ENCODE measurements around the gene SBNO2. TPM values are rescaled to one million over a fixed set of nuclear protein-coding genes. Genes with fewer than 3 reads are reported as not detected.
A peak's percentile ranks its signal among the peaks of the same experiment; 100 is the strongest.

The SBNO2 gene
- total and polyA plus RNA-seq, 9 of the 15 experiments (the other 6 are each of a cell fraction or from before 2014, with no cell fraction given): 0.01 to 46.2 (median 6.7) TPM

DNA sequence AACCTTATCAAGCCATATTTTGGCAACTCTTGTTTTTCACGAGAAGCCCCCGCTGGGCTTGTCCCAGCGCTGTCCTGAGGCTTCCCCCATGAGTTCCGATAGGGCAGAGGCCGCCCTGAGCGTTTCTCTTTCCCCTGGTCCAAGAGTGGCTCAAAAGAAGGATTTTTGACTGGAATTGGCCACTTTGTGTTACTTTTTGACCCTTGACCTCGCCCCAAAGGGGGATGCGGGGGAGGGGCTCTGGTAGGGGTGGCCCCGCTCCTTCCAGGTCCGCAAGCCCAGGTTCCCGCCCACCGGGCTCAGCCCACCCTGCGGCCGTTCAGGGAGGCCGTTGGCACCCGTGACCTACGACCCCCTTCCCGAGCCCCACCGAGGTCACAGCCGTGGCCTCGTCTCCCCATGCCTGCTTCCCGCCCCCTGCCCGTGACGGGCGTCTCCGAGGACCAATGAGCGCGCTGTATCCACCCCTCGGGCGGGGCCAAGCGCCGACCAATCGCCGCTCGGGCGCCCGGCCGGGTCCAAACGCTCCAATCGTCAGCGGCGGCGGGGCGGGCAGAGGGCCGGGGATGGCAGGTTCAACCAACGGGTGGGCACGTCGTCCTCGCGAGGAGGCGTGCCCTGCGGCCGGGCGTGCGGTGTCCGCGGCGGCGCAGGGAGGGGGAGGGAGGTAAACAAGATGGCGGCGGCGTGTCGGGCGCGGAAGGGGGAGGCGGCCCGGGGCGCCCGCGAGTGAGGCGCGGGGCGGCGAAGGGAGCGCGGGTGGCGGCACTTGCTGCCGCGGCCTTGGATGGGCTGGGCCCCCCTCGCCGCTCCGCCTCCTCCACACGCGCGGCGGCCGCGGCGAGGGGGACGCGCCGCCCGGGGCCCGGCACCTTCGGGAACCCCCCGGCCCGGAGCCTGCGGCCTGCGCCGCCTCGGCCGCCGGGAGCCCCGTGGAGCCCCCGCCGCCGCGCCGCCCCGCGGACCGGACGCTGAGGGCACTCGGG lies 31.3 kb upstream of the SBNO2 start, which contains the start of gene STK11 (continued):
- TF ChIP-seq, protein P1, sequence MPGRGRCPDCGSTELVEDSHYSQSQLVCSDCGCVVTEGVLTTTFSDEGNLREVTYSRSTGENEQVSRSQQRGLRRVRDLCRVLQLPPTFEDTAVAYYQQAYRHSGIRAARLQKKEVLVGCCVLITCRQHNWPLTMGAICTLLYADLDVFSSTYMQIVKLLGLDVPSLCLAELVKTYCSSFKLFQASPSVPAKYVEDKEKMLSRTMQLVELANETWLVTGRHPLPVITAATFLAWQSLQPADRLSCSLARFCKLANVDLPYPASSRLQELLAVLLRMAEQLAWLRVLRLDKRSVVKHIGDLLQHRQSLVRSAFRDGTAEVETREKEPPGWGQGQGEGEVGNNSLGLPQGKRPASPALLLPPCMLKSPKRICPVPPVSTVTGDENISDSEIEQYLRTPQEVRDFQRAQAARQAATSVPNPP (IDR thresholded peaks at IDR 0.05; ENCODE audit: borderline replicate concordance, insufficient read depth, insufficient read length): no peak
- no peak for TF ChIP-seq MTF1 (CRISPR knock-in tag; IDR thresholded peaks at IDR 0.05; ENCODE audit: borderline replicate concordance)
- TF ChIP-seq U2AF2 (optimal IDR thresholded peaks at IDR 0.05; ENCODE audit: low read depth, low read length): no peak
- no peak for TF ChIP-seq ZFP1 (CRISPR knock-in tag; IDR thresholded peaks at IDR 0.05)
- no peak for TF ChIP-seq NR4A1 (CRISPR knock-in tag; IDR thresholded peaks at IDR 0.05)
- peak; percentile 69; the same call in 1 of the 2 replicates for TF ChIP-seq NR4A1 (tag; IDR thresholded peaks at IDR 0.05)
- no peak for TF ChIP-seq ILK (tag; IDR thresholded peaks at IDR 0.05; ENCODE audit: borderline replicate concordance, low read depth)
- no peak for TF ChIP-seq PRMT5 (CRISPR knock-in tag; IDR thresholded peaks at IDR 0.05)
- TF ChIP-seq ZNF197 (CRISPR knock-in tag; IDR thresholded peaks at IDR 0.05; ENCODE audit: low read depth): peak; percentile 51; the same call in 1 of the 2 replicates
- TF ChIP-seq ZC3H8 (IDR thresholded peaks at IDR 0.05): no peak
- no peak for TF ChIP-seq MCM7 (IDR thresholded peaks at IDR 0.05)
- TF ChIP-seq, protein P2, sequence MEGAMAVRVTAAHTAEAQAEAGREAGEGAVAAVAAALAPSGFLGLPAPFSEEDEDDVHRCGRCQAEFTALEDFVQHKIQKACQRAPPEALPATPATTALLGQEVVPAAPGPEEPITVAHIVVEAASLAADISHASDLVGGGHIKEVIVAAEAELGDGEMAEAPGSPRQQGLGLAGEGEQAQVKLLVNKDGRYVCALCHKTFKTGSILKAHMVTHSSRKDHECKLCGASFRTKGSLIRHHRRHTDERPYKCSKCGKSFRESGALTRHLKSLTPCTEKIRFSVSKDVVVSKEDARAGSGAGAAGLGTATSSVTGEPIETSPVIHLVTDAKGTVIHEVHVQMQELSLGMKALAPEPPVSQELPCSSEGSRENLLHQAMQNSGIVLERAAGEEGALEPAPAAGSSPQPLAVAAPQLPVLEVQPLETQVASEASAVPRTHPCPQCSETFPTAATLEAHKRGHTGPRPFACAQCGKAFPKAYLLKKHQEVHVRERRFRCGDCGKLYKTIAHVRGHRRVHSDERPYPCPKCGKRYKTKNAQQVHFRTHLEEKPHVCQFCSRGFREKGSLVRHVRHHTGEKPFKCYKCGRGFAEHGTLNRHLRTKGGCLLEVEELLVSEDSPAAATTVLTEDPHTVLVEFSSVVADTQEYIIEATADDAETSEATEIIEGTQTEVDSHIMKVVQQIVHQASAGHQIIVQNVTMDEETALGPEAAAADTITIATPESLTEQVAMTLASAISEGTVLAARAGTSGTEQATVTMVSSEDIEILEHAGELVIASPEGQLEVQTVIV (CRISPR knock-in tag; IDR thresholded peaks at IDR 0.05; ENCODE audit: borderline replicate concordance): no peak
- no peak for TF ChIP-seq WHSC1 (IDR thresholded peaks at IDR 0.05; ENCODE audit: low read length)
- no peak for TF ChIP-seq ZNF57 (CRISPR knock-in tag; IDR thresholded peaks at IDR 0.05)
- no peak for TF ChIP-seq PHTF2 (CRISPR knock-in tag; IDR thresholded peaks at IDR 0.05)
- TF ChIP-seq, protein P3, sequence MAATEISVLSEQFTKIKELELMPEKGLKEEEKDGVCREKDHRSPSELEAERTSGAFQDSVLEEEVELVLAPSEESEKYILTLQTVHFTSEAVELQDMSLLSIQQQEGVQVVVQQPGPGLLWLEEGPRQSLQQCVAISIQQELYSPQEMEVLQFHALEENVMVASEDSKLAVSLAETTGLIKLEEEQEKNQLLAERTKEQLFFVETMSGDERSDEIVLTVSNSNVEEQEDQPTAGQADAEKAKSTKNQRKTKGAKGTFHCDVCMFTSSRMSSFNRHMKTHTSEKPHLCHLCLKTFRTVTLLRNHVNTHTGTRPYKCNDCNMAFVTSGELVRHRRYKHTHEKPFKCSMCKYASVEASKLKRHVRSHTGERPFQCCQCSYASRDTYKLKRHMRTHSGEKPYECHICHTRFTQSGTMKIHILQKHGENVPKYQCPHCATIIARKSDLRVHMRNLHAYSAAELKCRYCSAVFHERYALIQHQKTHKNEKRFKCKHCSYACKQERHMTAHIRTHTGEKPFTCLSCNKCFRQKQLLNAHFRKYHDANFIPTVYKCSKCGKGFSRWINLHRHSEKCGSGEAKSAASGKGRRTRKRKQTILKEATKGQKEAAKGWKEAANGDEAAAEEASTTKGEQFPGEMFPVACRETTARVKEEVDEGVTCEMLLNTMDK (IDR thresholded peaks at IDR 0.05; ENCODE audit: borderline replicate concordance, insufficient read depth, low read depth, low read length, poor library complexity, severe bottlenecking): no peak
- TF ChIP-seq, protein P4, sequence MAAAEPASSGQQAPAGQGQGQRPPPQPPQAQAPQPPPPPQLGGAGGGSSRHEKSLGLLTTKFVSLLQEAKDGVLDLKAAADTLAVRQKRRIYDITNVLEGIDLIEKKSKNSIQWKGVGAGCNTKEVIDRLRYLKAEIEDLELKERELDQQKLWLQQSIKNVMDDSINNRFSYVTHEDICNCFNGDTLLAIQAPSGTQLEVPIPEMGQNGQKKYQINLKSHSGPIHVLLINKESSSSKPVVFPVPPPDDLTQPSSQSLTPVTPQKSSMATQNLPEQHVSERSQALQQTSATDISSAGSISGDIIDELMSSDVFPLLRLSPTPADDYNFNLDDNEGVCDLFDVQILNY (CRISPR knock-in tag; IDR thresholded peaks at IDR 0.05): no peak
- peak; percentile 96 for TF ChIP-seq MBD2 (IDR thresholded peaks at IDR 0.05; ENCODE audit: borderline replicate concordance, low read depth)
- TF ChIP-seq, protein P5, sequence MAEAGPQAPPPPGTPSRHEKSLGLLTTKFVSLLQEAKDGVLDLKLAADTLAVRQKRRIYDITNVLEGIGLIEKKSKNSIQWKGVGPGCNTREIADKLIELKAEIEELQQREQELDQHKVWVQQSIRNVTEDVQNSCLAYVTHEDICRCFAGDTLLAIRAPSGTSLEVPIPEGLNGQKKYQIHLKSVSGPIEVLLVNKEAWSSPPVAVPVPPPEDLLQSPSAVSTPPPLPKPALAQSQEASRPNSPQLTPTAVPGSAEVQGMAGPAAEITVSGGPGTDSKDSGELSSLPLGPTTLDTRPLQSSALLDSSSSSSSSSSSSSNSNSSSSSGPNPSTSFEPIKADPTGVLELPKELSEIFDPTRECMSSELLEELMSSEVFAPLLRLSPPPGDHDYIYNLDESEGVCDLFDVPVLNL (CRISPR knock-in tag; IDR thresholded peaks at IDR 0.05; ENCODE audit: low read depth): no peak
- peak; percentile 81 for TF ChIP-seq TBP (optimal IDR thresholded peaks at IDR 0.05; ENCODE audit: low read depth, low read length)
